Tibial nerve (tissue), 4 donors: ENCODE data around the gene CTNND2. TPM values are rescaled to one million over a fixed set of nuclear protein-coding genes. Genes with fewer than 3 reads are reported as not detected.

ENCODE experiments used
- DNase-seq, 2 donors: peaks; one replicate each; pipeline ENCODE4 v3.0.0-alpha.2; 2019; ENCODE audit warnings: low spot score in 2 of 2
- H3K27ac ChIP-seq, 4 donors: fragments of 200-600 bp; sonication (generic) in 3 of 4; one replicate each; pipeline ENCODE4 v1.5.1; 2017 to 2019; ENCODE audit warnings: mild to moderate bottlenecking in 1 of 4
- H3K27me3 ChIP-seq, 2 donors: fragments of 200-600 bp; sonication (generic) in 1 of 2; one replicate each; pipeline versions ENCODE4 v1.5.1 to v1.6.0; 2017 to 2019
- H3K36me3 ChIP-seq, 3 donors: fragments of 200-600 bp; sonication (generic); one replicate each; pipeline ENCODE4 v1.5.1; 2018 to 2019
- H3K4me1 ChIP-seq, 4 donors: fragments of 200-600 bp; sonication (generic) in 3 of 4; one replicate each; pipeline ENCODE4 v1.5.1; 2017 to 2019
- H3K4me3 ChIP-seq, 4 donors: fragments of 200-600 bp; sonication (generic) in 3 of 4; one replicate each; pipeline ENCODE4 v1.5.1; 2017 to 2019; ENCODE audit warnings: mild to moderate bottlenecking in 1 of 4, moderate library complexity in 1 of 4
- H3K9me3 ChIP-seq, 4 donors: fragments of 200-600 bp; sonication (generic) in 3 of 4; one replicate each; pipeline ENCODE4 v1.5.1; 2017 to 2019
- CTCF ChIP-seq, 5 experiments: fragments of 200-600 bp in 3 of 5; fragments of 450-650 bp in 2 of 5; sonication (generic) in 3 of 5; IDR thresholded peaks; one replicate each; pipeline ENCODE4 v1.5.1; 2016 to 2019; ENCODE audit warnings: antibody characterized with exemption in 5 of 5, mild to moderate bottlenecking in 3 of 5, moderate library complexity in 2 of 5
- EP300 ChIP-seq, 2 donors: sonication (generic); formaldehyde crosslinking; IDR thresholded peaks; one replicate each; pipeline ENCODE4 v1.6.1; 2017; ENCODE audit warnings: antibody characterized with exemption in 2 of 2, mild to moderate bottlenecking in 1 of 2
- POLR2A ChIP-seq, 2 donors: fragments of 450-650 bp; IDR thresholded peaks; one replicate each; pipeline ENCODE4 v1.6.1; 2017; ENCODE audit warnings: antibody characterized with exemption in 2 of 2, mild to moderate bottlenecking in 2 of 2, moderate library complexity in 2 of 2
- WGBS, 2 donors: methylation state at CpG; one replicate each; pipeline ENCODE4 v1.1.5; 2018; 5-methylcytosine and 5-hydroxymethylcytosine counted together
- small RNA-seq: library from RNA; depleted of rRNA; stranded (forward); fragments of <200 nt; gene quantifications from one replicate; pipeline ENCODE3, GENCODE V24; 2016
- total RNA-seq, 4 donors: library from RNA; depleted of rRNA; stranded (reverse); fragments of >200 nt; gene quantifications; one replicate each; pipeline ENCODE4 v1.1.0, GENCODE V29; 2016

The CTNND2 gene
- total RNA-seq, 4 donors from 2014 or later, result 1.5 to 5.7 (median 2.5) TPM; not detected in 1

GRCh38 chr5:10923310-10923709 is 980.9 kb downstream of the CTNND2 start:
- Histone ChIP-seq H3K27me3 (no peaks in the 10 kb centered on the region), H3K4me3 (no peak overlapping the region), H3K27ac (no peak overlapping the region), H3K4me1 (no peaks in the 10 kb centered on the region), H3K36me3 (no peaks in the 10 kb centered on the region), H3K9me3 (peaks cover 0 to 14% (median 0%) of the 10 kb centered on the region in 4 donors)
- no peak for DNase-seq
- WGBS, 2 donors, result 61 to 68% methylated on average over 3 of the region's 3 CpGs
- TF ChIP-seq POLR2A (IDR thresholded peaks at IDR 0.05) (no peak), EP300 (IDR thresholded peaks at IDR 0.05) (no peak), CTCF (IDR thresholded peaks at IDR 0.05) (no peak)

Small RNA genes within 50 kb of the gene (small RNA-seq; reads per million reads assigned to genes)
- gene RNU6-429P, result not detected
